NAMALWA (cell line): ENCODE measurements around the gene SUPT3H.

Source experiments
- DNase-seq: peaks from one replicate; pipeline ENCODE4 v3.0.0-alpha.2; 2015; ENCODE audit warnings: low spot score

SUPT3H gene

GRCh38 chr6:44837741-44838140 lies 540.0 kb downstream of the SUPT3H start:
- no peak for DNase-seq

GRCh38 chr6:44837255-44837654 lies 540.5 kb downstream of the SUPT3H start:
- no peak for DNase-seq

- no peak for DNase-seq
Measured at GRCh38 chr6:44833248-44833647, 544.5 kb downstream of the SUPT3H start.

GRCh38 chr6:44831002-44831610 lies 546.6 kb downstream of the SUPT3H start:
- DNase-seq = no peak

GRCh38 chr6:44829836-44830235 lies 547.9 kb downstream of the SUPT3H start:
- peak; percentile 7 for DNase-seq

GRCh38 chr6:44828780-44829179 lies 549.0 kb downstream of the SUPT3H start:
- DNase-seq = no peak

GRCh38 chr6:44826025-44826676 lies 551.6 kb downstream of the SUPT3H start:
- DNase-seq = no peak

- DNase-seq = no peak
Measured at GRCh38 chr6:44825273-44825672, 552.5 kb downstream of the SUPT3H start.

GRCh38 chr6:44824567-44824966 lies 553.2 kb downstream of the SUPT3H start:
- no peak for DNase-seq

GRCh38 chr6:44820759-44821158 lies 557.0 kb downstream of the SUPT3H start:
- DNase-seq = no peak

- DNase-seq = no peak
Measured at GRCh38 chr6:44820321-44820720, 557.4 kb downstream of the SUPT3H start.

- no peak for DNase-seq
Measured at GRCh38 chr6:44811456-44811855, 566.3 kb downstream of the SUPT3H start.

- no peak for DNase-seq
Measured at GRCh38 chr6:44809258-44809657, 568.5 kb downstream of the SUPT3H start.

GRCh38 chr6:44808148-44808547 lies 569.6 kb downstream of the SUPT3H start:
- no peak for DNase-seq

GRCh38 chr6:44806656-44807055 lies 571.1 kb downstream of the SUPT3H start:
- DNase-seq = no peak

GRCh38 chr6:44805238-44805846 lies 572.4 kb downstream of the SUPT3H start:
- DNase-seq = no peak

GRCh38 chr6:44804546-44805159 lies 573.1 kb downstream of the SUPT3H start:
- no peak for DNase-seq

- no peak for DNase-seq
Measured at GRCh38 chr6:44804016-44804415, 573.7 kb downstream of the SUPT3H start.

GRCh38 chr6:44800784-44801592 lies 576.7 kb downstream of the SUPT3H start:
- no peak for DNase-seq

GRCh38 chr6:44800171-44800783 lies 577.5 kb downstream of the SUPT3H start:
- DNase-seq = no peak

GRCh38 chr6:44797746-44798145 lies 580.0 kb downstream of the SUPT3H start:
- DNase-seq = no peak

GRCh38 chr6:44795326-44795725 lies 582.4 kb downstream of the SUPT3H start:
- no peak for DNase-seq
